Suppressor macrophage (primary cell): ENCODE data around the gene PHACTR3.

Experiments used
- DNase-seq, 4 experiments: peaks; one replicate each; pipeline ENCODE4 v3.0.0-alpha.2; 2020 to 2022

The PHACTR3 gene

DNA sequence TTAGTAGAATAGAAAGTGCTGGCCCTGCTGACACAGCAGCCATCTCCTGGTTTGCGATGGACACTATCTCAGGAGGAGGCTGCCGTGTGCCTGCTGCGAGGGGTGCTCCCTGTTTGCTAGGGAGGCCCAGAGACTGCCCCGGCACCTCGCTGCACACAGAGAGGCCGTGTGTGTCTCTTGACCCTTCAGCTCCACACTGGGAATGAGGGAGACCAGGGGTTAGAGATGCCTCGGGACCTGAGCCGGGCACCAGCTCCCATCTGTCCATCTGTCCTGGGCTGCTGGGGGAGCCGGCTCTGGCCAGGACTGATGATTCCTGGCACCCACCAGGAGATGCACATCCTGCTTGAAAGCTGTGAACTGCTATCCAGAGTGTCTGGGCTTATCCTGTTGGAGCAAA lies 18.2 kb downstream of the PHACTR3 start:
- DNase-seq: no peak

DNA sequence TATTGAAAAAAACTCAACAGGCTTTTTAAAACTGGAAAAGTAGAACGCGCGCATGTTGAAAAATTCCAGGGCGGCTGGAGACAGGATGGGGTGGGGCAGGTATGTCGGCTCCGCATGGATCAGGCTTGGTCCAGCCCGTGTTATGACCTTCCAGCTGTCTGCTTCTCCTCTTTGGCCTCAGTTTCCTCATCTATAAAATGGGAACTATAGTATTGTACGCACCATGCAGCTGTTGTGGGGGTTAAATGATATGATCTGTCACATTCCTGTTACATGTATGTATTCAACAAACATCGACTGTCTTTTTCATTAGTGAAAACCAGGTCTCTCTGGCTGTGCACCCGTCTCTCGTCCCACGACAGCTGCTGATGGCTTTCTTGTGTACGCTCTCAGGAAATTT lies 18.8 kb downstream of the PHACTR3 start:
- DNase-seq: no peak

DNA sequence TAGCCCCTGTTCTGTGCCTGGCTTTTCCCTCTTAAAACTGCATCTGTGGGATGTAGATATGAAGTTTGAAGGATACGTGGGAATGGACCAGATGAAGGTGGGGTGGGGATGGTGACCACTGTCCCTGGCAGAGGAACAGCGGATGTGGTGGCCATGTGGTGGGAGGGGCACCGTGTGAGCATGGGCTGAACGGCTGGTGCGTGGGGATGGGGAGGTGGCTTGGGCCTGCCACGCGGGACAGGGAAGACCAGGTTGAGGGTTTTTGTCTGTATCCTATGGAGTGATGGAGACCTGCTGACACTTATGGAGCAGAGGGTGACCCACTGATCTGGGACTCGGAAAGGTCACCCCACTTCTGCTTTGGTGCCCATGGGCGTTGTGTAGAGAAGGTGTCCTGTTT lies 19.2 kb downstream of the PHACTR3 start:
- no peak for DNase-seq

DNA sequence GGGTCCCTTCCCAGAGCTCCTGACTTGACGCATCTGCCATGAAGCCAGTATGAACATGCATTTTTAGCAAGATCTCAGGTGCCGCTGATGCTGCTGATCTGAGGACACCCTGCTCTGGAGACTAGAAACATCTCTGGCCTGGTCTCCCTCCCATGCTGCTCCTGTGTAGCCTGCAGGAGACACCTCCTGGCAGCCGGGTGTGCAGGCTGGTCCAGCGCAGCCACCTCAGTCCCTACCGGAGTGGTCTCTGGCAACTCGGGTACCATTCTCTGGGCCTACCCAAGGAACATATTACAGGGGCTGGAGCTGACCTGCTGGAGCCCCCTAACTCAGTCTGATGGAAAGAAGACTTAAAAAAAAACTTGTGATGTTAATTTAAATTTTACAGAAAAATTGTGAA lies 20.1 kb downstream of the PHACTR3 start:
- DNase-seq: no peak

DNA sequence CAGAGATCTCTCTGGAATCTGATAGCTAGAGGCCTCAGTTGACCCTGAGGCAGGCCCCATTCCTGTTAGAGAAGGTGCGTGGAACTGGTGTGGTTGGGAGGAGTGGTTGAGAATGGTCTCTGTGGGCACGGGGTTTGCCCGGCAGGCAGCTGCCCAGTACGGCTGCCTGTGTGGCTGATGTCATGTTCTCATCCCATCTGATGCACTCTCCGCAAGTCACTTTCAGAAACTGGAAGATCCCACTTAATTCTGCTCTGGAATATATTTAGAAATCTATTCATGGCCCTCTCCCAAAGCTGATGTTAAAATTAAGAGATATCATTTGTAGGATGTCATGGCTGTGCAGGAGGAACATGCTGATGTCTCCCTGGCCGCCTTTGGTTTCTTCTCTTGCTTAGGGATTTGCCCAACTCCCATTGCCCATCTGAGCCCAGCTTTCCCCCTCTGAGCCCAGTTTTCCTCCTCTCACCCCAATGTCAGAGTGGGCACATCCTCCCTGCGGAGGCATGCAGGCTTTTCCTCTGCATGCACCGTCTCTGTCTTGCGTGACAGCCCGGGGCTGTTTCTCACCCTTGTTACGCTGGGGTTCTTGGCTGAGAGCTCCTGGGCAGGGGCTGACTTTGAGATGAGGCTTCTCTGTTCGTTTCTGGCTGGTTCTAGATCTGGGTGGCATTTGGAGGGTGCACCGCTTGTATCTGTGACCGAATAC lies 21.0 kb downstream of the PHACTR3 start:
- DNase-seq: no peak

DNA sequence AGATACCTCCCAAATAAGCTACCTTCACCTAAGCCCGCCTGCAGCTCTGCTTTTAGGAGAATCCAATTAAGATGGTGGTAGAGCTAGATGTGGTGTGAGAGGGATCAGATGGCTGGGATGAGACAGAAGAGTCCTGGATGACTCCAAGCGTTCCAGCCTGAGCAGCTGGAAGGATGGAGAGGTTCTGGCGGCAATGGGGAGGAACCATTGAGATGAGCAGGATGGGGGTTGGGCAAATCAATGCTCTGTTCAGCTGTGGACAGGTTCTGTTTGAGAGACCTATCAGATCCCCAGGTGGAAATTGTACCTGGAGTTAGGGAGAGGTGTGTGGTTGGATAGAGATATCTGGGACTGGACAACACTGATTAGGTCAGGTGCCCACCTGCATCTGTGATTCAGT lies 23.0 kb downstream of the PHACTR3 start:
- no peak for DNase-seq

DNA sequence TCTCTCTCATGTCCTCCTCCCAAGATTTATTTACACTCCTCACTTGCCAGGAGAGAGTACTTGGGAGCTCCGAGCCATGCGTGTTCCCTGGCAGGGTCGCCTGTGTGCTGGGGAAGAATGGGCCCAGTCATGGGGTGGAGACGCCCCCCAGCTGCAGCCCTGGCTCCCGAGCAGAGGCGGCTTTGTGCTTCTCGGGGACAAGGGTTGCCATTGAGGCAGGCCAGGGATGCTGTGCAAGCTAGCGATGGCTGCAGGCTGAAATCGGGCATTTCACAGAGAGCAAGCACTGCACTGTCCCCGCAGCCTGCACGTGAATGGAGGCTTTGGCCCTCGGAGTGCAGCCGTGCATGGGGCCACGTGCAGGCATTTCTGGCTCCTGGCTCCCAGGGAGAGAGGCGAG lies 23.8 kb downstream of the PHACTR3 start:
- DNase-seq: no peak

DNA sequence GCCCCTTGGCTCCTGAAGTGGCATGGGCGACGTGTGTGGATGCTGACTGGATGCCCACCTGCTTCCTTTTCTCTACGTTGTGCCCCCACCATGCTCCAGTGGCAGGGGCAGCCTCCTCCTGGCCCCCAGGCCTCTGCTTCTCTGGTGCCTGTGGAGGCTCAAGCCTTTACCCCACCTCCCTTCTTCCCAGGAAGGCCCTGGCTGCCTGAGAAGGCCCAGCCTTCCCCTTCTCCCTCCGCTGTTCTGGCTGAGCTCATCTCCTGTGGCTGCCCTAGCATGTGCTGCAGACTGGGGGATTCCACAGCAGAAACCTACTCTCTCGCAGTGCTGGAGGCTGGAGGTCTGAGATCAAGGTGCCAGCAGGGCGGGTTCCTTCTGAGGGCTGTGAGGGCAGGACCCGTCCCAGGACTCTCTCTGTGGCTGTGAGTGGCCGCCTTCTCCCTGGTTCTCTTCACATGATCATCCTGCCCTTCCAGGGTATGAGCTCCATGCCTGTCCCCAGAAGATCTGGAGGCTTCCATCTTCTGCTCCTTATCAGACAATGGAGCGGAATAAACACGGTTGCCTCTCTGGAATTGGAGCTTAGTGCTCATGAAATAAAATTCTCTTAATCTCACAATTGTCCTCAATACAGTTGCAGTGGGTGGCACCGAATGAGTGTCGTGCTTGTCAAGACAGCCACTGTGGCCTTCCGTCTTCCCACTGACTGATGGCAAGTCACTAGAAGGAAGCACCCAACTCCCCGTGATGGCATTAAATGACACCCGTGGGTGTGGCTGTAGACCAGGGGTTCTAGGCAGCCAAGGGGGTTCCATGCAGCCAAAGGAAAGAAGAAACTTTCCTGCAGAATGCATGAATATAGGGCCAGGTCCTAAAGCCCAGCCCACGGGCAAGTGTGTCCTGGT lies 25.1 kb downstream of the PHACTR3 start:
- DNase-seq: no peak

DNA sequence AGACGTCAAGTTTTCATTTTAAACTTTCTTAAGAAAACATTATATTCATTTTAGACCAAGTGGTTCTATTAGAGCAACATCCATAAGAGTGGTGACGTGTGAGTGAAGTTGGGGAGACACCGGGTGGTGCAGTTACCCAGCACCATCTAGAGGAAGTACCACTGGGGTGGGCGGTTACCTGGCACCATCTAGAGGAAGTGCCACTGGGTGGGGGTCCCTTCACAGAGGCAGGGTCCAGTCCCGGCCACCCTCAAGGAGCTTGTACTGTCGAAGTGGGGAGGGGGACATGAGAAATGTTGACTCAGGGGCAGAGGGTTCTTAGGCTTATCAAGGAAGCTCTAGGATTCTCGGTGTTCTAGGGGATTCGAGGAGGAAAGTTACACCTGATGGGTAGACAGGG lies 26.2 kb downstream of the PHACTR3 start:
- no peak for DNase-seq

DNA sequence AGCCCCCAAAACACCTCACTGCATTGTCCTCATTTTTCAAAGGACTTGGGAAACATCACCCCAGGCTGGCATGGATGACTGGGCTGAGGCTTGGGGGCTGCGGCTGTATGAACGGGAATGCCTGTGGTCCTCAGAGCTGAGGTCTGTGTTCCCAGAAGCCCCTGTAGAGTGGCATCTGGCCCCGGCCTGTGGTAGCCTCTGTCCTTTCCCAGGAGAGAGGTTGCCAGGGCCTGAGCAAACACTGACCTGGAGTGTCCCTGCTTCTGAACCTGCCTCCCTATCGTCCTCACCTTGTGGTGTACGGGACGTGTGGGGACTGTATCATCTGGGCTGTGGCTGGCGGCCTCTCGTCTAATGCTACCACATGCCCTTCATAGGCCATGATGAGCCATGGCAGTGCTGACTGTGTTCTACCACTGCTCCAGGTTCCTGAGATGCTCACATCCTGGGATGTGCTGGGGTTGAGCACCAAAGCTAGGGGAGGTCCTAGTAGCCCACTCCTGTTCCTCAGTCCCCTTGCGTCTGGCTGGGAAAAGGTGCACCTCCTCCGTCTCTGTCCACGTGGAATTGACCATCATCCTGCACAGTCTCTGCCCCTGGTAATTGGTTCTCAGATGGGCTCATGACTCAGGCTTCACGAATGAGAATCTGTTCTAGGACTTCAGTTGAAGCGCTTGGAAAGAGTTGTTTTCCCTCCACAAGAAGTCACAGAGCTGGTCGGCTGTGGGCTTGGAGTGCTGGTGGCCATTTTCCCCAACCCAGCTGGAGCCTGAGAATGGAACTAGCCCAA lies 27.6 kb downstream of the PHACTR3 start:
- no peak for DNase-seq

DNA sequence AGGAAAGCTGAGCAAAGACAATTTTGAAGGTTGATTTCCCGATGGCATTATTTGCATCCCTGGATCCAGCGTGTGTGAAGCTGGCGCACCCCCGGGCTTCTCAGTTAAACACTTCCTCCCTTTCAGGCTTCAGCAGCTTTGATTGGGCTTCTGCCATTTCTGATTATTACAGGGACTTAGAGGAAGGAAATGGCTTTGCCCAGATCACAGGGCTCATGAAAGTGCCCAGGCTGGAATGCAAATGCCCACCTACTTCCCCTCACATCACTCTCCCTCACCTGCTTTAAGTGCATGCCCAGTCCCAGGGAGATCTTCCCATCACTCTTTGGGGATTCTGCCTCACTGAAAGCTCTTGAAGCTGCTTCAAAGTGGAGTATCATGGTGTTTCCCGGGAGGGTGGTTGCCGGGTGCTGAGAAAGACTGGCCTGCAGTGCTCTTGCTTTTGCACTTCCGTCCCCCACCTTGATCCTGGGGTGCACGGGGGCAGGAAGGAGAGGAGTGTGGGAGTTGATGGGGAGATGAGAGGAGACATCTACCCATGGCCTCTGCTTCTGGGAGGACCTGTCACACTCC lies 28.3 kb downstream of the PHACTR3 start:
- no peak for DNase-seq

DNA sequence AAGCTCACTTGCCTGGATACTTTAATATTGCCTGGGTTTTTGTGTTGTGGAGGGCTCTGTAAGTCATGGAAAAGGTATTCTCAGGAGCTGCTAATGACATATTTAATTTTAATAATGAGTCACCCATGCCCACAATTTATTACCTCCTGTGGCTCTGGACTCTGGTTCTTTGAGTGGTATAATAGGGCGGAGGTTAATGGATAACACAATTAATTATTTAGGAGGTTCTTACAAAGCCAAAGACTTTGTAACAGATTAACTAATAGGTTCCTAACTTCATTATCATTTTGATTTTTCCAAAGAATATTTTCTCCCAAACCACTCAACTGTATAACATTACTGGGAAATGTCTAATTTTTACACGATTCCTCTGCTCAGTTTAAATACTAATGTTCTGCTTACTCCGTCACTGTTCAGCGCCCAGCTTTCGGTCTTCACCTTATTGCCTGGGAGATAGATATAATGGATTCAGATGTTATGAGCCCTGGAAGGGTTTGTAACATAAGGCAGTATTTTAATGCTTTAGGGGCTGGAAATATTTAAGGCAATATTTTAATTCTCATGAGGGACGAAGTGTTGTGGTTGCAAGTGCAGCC lies 29.4 kb downstream of the PHACTR3 start:
- no peak for DNase-seq

DNA sequence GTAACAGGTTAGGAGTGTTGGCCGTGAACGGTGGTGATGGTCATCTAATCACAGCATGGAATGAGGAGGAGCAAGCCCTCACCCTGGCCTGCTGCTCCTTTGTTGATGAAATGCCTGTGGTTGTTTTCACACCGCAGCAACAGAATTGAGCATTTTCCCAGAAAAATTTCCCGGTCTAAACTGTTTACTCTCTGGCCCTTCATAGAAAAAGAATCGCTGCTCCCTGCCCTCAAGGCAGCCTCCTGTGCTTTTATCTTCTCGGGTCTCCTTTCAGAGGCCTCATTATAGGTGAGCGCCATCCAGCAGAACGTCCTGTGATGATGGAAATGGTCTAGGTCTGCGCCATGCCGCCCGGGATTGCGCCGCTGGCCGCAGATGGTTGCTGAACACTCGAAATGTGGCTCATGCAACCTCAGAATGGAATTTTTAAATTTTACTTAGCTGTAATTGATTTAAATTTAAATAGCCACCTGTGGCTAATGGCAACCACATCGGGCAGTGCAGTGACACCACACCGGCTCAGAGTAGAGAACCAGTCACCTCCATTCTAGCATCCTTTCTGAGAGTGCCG lies 30.2 kb downstream of the PHACTR3 start:
- no peak for DNase-seq

DNA sequence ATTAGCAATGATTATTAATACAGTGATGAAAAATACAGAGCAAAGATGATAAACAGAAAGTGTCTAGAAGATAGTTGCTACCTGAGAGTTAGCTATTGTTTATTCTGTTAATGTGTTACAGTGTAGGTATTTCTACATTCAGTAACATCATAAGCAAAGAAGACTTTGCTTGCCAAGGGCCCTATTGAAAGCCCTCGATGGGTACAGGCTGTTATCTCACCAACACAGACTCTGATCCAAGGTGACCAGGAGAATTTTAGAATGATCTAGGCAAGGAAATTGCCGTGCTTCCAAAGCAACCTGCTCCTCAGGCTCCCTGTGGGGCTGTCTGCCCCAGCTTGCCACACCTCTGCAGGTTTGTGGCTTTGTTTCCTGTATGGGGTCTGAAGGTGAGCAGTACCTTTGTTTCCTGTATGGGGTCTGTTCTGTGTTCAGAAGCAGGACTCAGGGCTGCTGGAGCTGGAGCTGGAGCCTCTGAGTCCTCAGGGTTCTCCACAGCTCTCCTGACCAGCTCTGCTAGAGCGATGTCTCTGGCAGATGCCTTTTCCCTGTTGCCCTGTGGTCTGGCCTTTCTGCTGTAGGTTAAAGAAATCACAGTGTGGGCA lies 32.5 kb downstream of the PHACTR3 start:
- no peak for DNase-seq

DNA sequence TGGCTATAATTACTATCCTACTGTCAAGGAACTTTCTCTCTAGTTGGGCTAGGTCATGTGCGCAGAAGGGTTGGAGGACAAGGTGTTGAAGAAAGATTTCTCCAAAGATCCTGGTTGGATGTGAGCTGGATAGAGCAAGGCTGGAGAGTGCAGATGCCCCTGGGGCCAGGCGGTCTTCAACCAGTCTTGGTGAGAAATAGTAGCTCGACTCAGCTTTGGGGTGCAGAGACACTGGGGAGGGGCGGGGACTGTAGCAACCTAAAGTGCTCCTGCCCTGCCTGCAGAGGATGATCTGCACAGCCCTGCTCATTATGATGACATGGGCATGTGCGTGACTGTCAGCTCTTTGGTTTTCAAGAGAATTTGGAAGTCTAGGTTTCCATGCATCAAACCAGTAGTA lies 35.9 kb downstream of the PHACTR3 start:
- no peak for DNase-seq

DNA sequence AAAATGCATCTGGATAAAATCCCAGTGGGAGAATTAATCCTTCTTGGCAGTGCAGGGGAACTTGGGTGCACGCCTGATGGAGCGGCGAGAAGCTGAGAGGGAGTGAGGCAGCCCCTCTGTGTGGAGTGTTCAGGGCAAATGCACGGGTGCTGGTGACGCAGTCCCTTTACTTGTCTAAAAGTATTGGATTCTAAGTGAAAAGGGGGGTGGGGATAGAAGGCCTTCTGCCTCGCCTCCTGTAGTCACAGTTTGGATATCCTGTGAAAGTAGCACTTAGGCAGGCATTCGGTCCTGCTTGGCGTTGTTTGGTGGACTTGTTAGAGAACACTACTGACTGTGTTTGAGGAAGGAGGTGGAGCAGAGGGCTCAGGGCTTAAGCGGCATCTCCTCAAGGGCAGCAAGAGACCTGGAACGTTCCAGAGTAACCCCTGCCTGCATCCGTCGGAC lies 39.3 kb downstream of the PHACTR3 start:
- no peak for DNase-seq

DNA sequence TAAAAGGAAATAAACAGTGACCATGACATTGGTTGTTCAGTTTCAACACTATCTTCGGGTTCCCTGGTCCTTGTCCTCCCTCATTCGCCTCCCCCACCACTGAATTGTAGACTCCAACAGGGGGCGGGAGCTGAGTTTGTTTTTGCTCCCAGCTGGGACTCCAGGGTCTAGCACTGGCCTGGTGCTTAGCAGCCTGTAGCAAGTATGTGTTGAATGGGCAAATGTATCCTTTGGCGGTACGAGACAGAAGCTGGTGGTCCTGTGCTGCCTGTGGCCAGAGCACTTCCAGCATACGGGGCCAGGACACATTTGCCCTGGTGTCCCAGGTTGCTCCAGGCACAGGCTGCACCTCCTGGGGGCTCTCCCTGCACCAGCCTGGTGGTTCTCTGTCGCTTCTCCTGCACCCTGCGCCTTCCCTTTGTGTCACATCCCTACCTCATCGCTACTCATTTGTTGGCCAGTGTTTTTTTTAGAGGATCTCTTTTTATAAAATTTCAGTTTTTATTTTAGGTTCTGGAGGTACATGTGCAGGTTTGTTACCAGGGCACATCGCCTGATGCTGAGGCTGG lies 40.1 kb downstream of the PHACTR3 start:
- no peak for DNase-seq

DNA sequence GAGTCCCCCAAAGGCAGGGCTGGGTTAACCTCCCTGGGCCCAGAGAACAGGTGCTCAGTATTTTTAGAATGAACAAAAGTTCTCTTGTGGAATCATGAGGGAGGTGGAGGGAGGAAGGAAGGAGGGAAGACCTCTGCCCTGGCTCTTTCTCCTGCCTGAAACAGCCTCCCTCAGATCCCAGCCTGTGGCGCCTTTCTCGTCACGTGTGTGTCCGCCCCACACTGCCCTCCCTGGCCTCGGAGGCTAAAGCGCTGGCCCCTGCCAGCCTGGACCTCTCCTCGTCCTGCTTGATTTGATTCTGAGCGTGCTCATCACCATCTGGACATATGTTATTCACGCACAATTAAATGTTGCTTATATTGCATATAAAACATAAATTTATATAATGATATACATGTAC lies 40.9 kb downstream of the PHACTR3 start:
- DNase-seq: no peak

DNA sequence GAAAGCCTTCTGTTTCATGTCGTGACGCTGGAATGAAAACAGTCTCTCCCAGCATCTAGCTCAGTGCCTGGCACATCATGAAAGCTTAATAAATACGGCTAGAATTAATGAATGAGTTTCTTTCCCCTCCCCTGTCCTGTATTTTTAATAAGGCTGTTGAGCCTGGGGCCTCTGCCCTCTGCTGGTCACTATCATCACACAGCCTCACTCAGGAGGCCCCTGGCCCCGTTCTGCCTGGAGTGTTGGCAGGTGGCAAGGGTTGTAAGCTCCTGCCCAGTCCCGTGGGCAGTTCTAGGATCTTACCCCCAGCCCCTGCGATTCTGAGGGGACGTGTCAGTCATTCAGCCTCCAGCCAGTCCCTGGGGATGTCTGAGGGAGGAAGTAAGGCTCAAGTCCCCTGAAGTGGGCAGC lies 41.4 kb downstream of the PHACTR3 start:
- DNase-seq: no peak

DNA sequence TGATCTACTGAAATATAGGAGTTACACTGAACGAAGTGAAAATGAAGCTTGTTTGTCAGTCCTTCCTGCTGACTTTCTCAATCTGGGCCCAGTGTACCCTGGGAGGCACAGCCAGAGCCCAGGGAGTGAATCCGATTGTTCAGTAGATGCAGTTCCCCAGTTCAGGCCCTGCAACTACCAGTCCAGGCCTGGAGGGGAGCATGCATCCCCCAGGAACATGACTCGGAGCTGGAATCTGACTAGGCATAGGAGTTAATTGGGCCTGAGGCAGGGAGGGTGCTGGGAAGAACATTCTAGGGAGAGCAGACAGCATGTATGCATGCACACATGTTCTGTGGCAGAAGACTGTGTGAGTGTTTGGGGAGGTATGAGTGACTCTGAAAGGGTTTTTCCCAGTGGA lies 42.1 kb downstream of the PHACTR3 start:
- no peak for DNase-seq

DNA sequence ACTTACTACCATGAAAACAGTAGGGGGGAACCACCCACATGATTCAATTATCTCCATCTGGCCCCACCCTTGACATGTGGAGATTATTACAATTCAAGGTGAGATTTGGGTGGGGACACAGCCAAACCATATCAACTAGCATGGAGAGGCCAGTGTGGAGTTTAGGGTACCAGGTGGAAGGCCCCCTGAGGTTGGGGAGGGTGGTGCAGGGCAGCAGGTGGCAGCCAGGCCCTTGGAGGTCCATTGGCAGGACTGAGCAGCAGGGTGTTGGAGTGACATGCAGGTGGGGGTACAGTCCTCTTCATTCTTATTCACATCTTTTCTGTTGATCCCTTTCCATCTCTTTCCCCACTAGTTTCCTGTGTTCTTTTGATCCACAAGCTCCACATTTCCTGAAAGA lies 42.9 kb downstream of the PHACTR3 start:
- no peak for DNase-seq
